Body of pancreas (tissue), 4 donors: ENCODE measurements around the gene CCDC47. TPM values are rescaled to one million over a fixed set of nuclear protein-coding genes. Genes with fewer than 3 reads are reported as not detected.

Source experiments
- ATAC-seq: fragments of 150-250 bp; one replicate; pipeline ENCODE4 v1.9.1; 2016
- DNase-seq, 4 donors: peaks; one replicate each; pipeline ENCODE4 v3.0.0-alpha.2; 2019
- H3K27ac ChIP-seq, 4 donors: fragments of 200-600 bp; sonication (generic); 1 replicate in 3 of 4; 2 replicates in 1 of 4; pipeline versions ENCODE4 v1.5.1 to v1.6.1; 2016 to 2019; ENCODE audit warnings: mild to moderate bottlenecking in 1 of 4, mixed read lengths in 1 of 4, moderate library complexity in 1 of 4
- H3K27me3 ChIP-seq, 2 donors: fragments of 200-600 bp; sonication (generic); one replicate each; pipeline ENCODE4 v1.6.0; 2016; ENCODE audit warnings: mild to moderate bottlenecking in 1 of 2
- H3K36me3 ChIP-seq, 2 donors: fragments of 200-600 bp; sonication (generic); replicated peaks in 1 of 2; 2 replicates each; pipeline ENCODE4 v1.5.1; 2016; ENCODE audit warnings: low read depth in 2 of 2; ENCODE audit not compliant: insufficient read depth in 1 of 2
- H3K4me1 ChIP-seq: fragments of 200-600 bp; sonication (generic); one replicate; pipeline ENCODE4 v1.6.0; 2016
- H3K4me3 ChIP-seq, 2 donors: fragments of 200-600 bp; sonication (generic); 1 replicate in 1 of 2; 2 replicates in 1 of 2; pipeline ENCODE4 v1.5.1; 2016 to 2019
- H3K9me3 ChIP-seq, 3 donors: fragments of 200-600 bp; sonication (generic); 1 replicate in 2 of 3; 2 replicates in 1 of 3; pipeline ENCODE4 v1.5.1; 2016
- CTCF ChIP-seq, 7 experiments: fragments of 450-650 bp in 4 of 7; fragments of 200-600 bp in 3 of 7; sonication (generic) in 3 of 7; IDR thresholded peaks; one replicate each; pipeline ENCODE4 v1.5.1; 2016 to 2019; ENCODE audit warnings: antibody characterized with exemption in 7 of 7
- POLR2A ChIP-seq, 3 donors: fragments of 450-650 bp; IDR thresholded peaks; one replicate each; pipeline ENCODE4 v1.6.1; 2016; ENCODE audit warnings: antibody characterized with exemption in 3 of 3, mild to moderate bottlenecking in 2 of 3
- WGBS, 2 donors: methylation state at CpG; one replicate each; pipeline ENCODE4 v1.1.5; 2017; 5-methylcytosine and 5-hydroxymethylcytosine counted together
- intact Hi-C: fragments of 100-400 bp; cut with DNase I; formaldehyde crosslinking; loops from one replicate; pipeline ENCODE4 v1.15.1; 2023
- total RNA-seq, 2 donors: library from RNA; depleted of rRNA; stranded (reverse); fragments of >200 nt; gene quantifications; one replicate each; pipeline ENCODE4 v1.1.0, GENCODE V29; 2016

Gene CCDC47
- total RNA-seq, 2 donors from 2014 or later = 42.2 to 56.8 TPM

GRCh38 chr17:63816123-63816522, 42.7 kb upstream of the CCDC47 start:
- TF ChIP-seq CTCF (IDR thresholded peaks at IDR 0.05) = no peak
- no peak for TF ChIP-seq POLR2A (IDR thresholded peaks at IDR 0.05)
- no peak for ATAC-seq
- Histone ChIP-seq H3K36me3 (peaks cover 5 to 73% of the 10 kb centered on the region in 2 donors), H3K27me3 (no peaks in the 10 kb centered on the region), H3K4me1 (peaks cover 19% of the 10 kb centered on the region), H3K4me3 (no peak overlapping the region), H3K27ac (no peak overlapping the region), H3K9me3 (no peaks in the 10 kb centered on the region)
- WGBS, 2 donors = 86 to 89% methylated on average over 2 of the region's 2 CpGs
- intact Hi-C loops = no loop called here
- no peak for DNase-seq

DNA sequence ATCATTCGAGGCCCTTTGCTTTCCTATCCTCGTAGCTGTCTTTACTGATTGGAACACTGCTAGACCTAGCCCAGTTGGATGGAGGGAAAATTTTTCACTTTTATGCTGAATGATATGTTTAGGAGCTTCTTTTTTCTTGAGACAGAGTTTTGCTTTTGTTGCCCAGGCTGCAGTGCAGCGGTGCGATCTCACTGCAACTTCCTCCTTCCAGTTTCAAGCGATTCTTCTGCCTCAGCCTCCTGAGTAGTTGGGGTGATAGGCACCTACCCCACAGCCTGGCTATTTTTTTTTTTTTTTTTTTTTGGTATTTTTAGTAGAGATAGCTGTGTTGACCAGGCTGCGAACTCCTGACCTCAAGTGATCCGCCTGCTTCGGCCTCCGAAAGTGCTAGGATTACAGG, 36.6 kb upstream of the CCDC47 start:
- DNase-seq (no peak), ATAC-seq (no peak)
- Histone ChIP-seq H3K27me3 (no peaks in the 10 kb centered on the region), H3K9me3 (no peaks in the 10 kb centered on the region), H3K4me3 (no peak overlapping the region), H3K36me3 (peaks cover 6 to 74% of the 10 kb centered on the region in 2 donors), H3K4me1 (no peaks in the 10 kb centered on the region), H3K27ac (no peak overlapping the region)
- intact Hi-C loops = no loop called here
- TF ChIP-seq POLR2A (IDR thresholded peaks at IDR 0.05) = no peak
- TF ChIP-seq CTCF (IDR thresholded peaks at IDR 0.05) = no peak
- WGBS, 2 donors = 80 to 87% methylated on average over 9 of the region's 9 CpGs

DNA sequence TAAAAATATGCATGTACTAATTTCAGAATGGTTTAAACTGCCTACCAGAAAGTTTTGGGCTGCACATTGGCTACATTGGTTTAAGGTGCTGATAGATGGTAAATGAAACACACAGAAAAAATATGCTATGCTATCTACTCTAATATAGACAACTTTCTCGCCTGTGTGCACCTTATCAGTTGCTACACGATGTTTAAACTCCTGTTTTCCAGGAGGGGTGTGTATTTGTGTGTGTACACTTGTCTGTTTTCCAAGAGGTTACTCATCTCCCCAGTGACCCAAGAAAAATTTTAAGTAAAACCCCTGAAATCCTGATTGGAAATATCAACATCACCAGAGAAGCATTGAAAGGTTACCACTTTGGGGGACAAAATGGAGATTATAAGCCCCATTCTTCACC, 32.2 kb upstream of the CCDC47 start:
- Histone ChIP-seq H3K9me3 (no peaks in the 10 kb centered on the region), H3K27ac (no peak overlapping the region), H3K4me1 (no peaks in the 10 kb centered on the region), H3K36me3 (peaks cover 6 to 62% of the 10 kb centered on the region in 2 donors), H3K4me3 (no peak overlapping the region), H3K27me3 (no peaks in the 10 kb centered on the region)
- 24 to 49% methylated on average over 2 of the region's 2 CpGs for WGBS, 2 donors
- DNase-seq (no peak), ATAC-seq (no peak)
- intact Hi-C loops = no loop called here
- TF ChIP-seq POLR2A (IDR thresholded peaks at IDR 0.05) (no peak), CTCF (IDR thresholded peaks at IDR 0.05) (no peak)

GRCh38 chr17:63804328-63804727, 30.9 kb upstream of the CCDC47 start:
- intact Hi-C loops = no loop called here
- Histone ChIP-seq H3K4me1 (no peaks in the 10 kb centered on the region), H3K4me3 (no peak overlapping the region), H3K36me3 (peaks cover 6 to 61% of the 10 kb centered on the region in 2 donors), H3K27ac (no peak overlapping the region), H3K9me3 (no peaks in the 10 kb centered on the region), H3K27me3 (no peaks in the 10 kb centered on the region)
- DNase-seq = no peak
- no peak for ATAC-seq
- WGBS, 2 donors = 77 to 81% methylated on average over 1 of the region's 1 CpG
- TF ChIP-seq CTCF (IDR thresholded peaks at IDR 0.05) (no peak), POLR2A (IDR thresholded peaks at IDR 0.05) (no peak)

DNA sequence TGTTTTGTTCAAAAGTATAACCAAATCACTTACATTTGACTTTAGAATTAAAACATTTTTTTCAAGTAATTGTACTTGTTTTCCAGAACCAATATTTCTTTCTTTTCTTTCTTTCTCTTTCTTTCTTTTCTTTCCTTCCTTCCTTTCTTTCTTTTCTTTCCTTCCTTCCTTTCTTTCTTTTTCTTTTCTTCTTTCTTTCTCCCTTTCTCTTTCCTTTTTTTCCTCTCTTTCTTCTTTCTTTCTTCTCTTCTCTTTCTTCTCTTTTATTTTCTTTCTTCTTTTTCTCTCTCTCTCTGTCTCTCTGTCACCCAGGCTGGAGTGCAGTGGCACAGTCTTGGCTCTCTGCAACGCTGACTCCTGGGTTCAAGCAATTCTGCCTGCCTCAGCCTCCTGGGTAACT, 27.4 kb upstream of the CCDC47 start:
- intact Hi-C loops = no loop called here
- Histone ChIP-seq H3K36me3 (peaks cover 13 to 54% of the 10 kb centered on the region in 2 donors), H3K9me3 (no peaks in the 10 kb centered on the region), H3K4me1 (no peaks in the 10 kb centered on the region), H3K27me3 (no peaks in the 10 kb centered on the region), H3K27ac (no peak overlapping the region), H3K4me3 (no peak overlapping the region)
- TF ChIP-seq CTCF (IDR thresholded peaks at IDR 0.05) (no peak), POLR2A (IDR thresholded peaks at IDR 0.05) (no peak)
- ATAC-seq (no peak), DNase-seq (no peak)
- WGBS, 2 donors = 95 to 100% methylated on average over 1 of the region's 1 CpG
